ENCODE data around the gene TENT5A.

- TF ChIP-seq ZFP30 (CRISPR knock-in tag; IDR thresholded peaks at IDR 0.05): no peak
- no peak for TF ChIP-seq CREB5 (CRISPR knock-in tag; IDR thresholded peaks at IDR 0.05; ENCODE audit: low read depth)
- TF ChIP-seq, protein P1, sequence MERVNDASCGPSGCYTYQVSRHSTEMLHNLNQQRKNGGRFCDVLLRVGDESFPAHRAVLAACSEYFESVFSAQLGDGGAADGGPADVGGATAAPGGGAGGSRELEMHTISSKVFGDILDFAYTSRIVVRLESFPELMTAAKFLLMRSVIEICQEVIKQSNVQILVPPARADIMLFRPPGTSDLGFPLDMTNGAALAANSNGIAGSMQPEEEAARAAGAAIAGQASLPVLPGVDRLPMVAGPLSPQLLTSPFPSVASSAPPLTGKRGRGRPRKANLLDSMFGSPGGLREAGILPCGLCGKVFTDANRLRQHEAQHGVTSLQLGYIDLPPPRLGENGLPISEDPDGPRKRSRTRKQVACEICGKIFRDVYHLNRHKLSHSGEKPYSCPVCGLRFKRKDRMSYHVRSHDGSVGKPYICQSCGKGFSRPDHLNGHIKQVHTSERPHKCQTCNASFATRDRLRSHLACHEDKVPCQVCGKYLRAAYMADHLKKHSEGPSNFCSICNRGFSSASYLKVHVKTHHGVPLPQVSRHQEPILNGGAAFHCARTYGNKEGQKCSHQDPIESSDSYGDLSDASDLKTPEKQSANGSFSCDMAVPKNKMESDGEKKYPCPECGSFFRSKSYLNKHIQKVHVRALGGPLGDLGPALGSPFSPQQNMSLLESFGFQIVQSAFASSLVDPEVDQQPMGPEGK (CRISPR knock-in tag; IDR thresholded peaks at IDR 0.05; ENCODE audit: borderline replicate concordance): no peak
- no peak for TF ChIP-seq ZNF8 (CRISPR knock-in tag; IDR thresholded peaks at IDR 0.05)
- TF ChIP-seq, protein P2, sequence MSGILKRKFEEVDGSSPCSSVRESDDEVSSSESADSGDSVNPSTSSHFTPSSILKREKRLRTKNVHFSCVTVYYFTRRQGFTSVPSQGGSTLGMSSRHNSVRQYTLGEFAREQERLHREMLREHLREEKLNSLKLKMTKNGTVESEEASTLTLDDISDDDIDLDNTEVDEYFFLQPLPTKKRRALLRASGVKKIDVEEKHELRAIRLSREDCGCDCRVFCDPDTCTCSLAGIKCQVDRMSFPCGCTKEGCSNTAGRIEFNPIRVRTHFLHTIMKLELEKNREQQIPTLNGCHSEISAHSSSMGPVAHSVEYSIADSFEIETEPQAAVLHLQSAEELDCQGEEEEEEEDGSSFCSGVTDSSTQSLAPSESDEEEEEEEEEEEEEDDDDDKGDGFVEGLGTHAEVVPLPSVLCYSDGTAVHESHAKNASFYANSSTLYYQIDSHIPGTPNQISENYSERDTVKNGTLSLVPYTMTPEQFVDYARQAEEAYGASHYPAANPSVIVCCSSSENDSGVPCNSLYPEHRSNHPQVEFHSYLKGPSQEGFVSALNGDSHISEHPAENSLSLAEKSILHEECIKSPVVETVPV (CRISPR knock-in tag; IDR thresholded peaks at IDR 0.05): no peak
Measured at GRCh38 chr6:81795890-81796289, 43.4 kb upstream of the TENT5A start.
